T-helper 22 cell (primary cell): Measurements from ENCODE around the gene TANGO6.

Experiments used
- DNase-seq: peaks from one replicate; pipeline ENCODE4 v3.0.0-alpha.2; 2020; ENCODE audit warnings: low read depth

The TANGO6 gene

GRCh38 chr16:68866933-68867332, 23.6 kb downstream of the TANGO6 start:
- no peak for DNase-seq

- DNase-seq: no peak
Observed at GRCh38 chr16:68869492-68870088, 26.3 kb downstream of the TANGO6 start.

GRCh38 chr16:68873635-68874471, 30.5 kb downstream of the TANGO6 start:
- no peak for DNase-seq

GRCh38 chr16:68875871-68876270, 32.5 kb downstream of the TANGO6 start:
- no peak for DNase-seq

- DNase-seq: no peak
Observed at GRCh38 chr16:68883685-68884084, 40.4 kb downstream of the TANGO6 start.

DNA sequence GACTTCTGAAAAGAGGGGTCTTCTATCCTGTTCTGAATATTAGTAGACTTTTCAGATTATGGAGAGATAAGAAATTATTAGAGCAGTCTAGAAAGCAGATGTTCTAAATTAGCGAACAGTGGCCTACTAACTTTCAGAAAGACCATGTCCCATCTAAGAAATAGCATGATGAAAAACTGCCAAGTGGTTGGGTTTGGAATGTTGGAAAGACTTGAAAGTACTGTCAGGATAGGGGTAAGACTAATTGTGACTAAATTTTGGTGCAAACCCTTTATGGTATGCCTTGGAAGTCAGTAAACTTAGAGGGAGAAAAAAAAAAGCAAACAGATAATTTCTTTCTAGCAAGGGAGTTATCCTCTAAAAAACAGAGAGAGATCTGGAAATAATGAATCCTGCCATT, 41.1 kb downstream of the TANGO6 start:
- DNase-seq: no peak

- DNase-seq: no peak
Observed at GRCh38 chr16:68884861-68885720, 41.8 kb downstream of the TANGO6 start.

DNA sequence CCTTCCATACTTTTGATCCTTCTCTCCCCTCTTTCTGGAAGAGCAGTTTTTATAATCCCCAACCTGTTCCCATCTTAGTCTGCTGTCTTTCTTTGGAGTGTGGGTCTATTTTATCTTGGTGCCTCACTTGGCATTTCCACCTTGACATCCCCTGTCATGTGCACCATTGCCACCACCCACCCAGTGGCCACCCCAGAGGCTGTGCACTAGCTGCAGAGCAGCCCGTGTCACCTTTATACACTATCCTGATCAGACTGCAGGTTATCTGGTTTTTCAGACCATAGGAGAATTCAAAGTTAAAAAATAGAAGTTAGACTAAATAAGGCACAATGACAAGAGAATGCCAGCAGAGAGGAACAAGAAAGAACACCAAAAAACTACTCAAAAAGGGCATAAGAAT, 43.8 kb downstream of the TANGO6 start:
- no peak for DNase-seq

DNA sequence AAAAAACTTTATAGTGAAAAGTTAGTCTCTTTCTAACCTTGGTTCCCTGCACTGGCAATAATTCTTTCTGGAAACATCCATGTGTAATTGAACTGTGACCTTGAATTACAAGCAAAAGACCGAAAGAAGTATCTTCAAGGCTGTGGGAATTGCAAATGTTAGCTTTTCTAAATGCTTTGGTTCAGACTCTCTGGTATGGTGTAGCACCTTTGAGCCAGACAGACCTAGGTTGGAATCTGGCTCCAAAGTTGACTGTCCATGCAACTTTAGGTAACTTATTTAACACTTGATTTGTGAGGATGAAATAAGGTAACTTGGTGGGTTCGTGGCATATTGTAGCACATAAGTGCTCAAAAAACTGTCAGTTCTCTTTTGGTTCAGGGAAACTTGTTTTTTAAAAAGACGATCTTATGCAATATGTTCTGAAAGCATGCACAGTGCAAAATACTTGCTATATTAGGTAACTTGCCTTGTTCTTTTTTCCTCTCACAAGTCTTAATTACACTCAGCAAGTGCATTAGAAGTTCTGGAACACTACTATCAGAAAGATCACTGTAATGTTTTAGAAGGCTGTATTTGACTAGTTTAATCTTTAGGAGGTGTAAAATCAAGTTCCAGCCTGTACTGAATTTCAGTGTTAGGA, 46.3 kb downstream of the TANGO6 start:
- no peak for DNase-seq

DNA sequence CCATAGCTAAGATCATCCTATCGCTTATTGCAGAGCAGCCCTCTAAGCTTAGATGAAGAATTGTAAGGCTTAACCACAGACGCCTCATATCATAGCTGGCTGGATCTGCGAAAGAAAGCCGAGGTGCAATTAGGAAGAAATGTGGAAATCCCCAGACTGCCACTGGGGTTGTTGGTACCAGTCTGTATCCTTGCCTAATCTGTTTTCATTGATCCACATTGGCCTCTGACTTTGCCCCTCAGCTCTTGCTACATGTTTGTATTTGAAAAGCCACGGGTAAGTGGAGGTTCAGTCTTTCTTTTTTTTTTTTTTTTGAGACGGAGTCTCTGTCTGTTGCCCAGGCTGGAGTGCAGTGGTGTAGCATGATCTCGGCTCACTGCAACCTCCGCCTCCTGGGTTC, 48.9 kb downstream of the TANGO6 start:
- DNase-seq: no peak

- DNase-seq: no peak
Observed at GRCh38 chr16:68892898-68893297, 49.6 kb downstream of the TANGO6 start.

GRCh38 chr16:68893710-68894705, 50.7 kb downstream of the TANGO6 start:
- no peak for DNase-seq

DNA sequence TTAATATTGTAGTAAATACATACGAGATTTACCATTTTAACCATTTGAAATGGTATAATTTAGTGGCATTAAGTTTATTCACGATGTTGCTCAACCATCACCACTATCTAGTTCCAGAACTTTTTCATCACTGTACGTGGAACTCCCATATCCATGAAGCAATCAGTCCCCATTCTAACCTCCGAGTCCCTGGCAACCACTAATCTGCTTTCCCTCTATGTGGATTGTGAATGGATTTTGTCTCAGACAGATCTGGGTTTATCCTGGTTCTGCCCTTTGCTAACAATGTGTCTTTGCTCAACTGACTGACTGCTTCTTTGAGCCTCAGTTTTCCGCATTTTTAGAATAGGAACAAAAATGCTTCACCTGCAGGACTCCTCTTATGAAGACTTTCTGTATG, 51.4 kb downstream of the TANGO6 start:
- no peak for DNase-seq

GRCh38 chr16:68898026-68898425, 54.7 kb downstream of the TANGO6 start:
- DNase-seq: no peak

DNA sequence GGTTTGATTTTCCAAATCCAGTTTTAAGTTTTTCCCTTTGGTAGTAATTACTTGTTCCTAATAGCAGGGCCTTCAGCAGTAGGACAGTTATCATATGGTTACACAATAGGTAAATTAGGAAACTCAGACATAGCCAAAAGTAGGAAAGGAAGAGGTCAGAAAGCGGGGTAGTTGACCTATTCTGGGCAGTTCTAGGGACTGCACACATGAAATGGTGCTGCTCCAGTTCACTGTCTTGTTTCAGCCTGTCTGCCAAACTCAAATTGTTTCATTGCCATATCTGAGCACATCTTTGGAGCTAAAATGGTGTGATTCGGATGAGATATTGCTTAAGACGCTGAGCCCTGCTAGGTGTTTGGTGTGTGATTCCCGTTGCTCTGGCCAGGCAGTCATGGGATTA, 56.7 kb downstream of the TANGO6 start:
- DNase-seq: no peak

GRCh38 chr16:68902003-68902968, 59.0 kb downstream of the TANGO6 start:
- no peak for DNase-seq

DNA sequence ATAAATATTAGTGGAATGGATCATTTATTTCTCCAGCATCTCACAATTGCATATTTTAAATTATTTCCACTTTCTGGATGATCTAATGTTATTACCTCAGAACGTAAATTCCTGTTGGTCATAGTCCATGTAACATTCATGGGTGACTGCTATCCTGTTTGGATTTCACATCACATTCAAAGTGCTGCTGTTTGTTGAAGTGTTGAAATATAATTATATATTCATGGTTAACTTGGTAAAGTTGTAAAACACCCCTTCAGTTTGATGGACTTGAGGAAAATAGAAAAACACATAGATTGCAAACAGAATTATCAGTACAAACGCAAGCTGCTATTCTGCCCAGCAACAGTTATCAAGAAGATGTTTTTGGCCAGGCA, 59.6 kb downstream of the TANGO6 start:
- no peak for DNase-seq

GRCh38 chr16:68907297-68907696, 64.0 kb downstream of the TANGO6 start:
- no peak for DNase-seq

DNA sequence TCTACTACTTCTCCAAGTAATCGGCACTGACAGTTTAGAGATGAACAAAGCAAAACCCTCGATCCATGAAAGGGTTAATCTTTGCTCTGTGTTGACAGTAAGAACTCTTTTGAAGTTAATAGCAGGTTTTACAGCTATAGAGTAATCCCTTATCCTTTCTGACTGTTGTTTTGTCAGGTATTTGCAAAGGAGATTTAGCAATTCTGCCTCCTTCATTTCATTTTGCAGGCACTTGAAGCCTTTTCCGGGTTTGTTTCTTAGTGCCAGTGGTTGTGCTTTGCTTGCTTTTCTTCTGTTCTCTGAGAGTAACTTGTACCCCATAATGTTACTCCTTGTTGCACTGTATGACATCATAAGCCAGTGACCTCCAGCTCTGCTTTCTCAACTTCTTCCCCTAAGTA, 64.5 kb downstream of the TANGO6 start:
- no peak for DNase-seq
